ENCODE measurements around the gene KSR1. TPM values are rescaled to one million over a fixed set of nuclear protein-coding genes. Genes with fewer than 3 reads are reported as not detected.

The KSR1 gene
- total RNA-seq, 1 donor from 2014 or later, result 60.6 TPM

DNA sequence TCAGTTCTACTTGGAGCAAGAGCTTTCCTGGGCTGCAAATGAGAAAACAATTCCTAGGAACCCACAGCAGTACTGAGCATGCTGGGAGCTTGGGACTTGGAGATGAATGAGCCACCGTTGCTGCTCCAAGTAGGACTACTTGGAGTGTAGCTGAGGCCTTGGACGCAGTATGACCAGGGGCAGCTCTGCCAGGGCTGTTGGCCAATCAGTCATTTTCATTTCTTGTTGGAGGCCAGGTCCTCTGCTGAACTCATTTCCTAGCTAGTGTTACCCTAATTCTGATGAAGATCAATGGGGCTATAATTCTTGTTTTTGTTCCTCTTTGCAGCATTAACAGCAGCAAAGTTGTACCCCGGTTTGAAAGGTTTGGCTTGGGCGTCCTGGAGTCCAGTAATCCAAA lies 166.7 kb downstream of the KSR1 start:
- TF ChIP-seq, protein P1, sequence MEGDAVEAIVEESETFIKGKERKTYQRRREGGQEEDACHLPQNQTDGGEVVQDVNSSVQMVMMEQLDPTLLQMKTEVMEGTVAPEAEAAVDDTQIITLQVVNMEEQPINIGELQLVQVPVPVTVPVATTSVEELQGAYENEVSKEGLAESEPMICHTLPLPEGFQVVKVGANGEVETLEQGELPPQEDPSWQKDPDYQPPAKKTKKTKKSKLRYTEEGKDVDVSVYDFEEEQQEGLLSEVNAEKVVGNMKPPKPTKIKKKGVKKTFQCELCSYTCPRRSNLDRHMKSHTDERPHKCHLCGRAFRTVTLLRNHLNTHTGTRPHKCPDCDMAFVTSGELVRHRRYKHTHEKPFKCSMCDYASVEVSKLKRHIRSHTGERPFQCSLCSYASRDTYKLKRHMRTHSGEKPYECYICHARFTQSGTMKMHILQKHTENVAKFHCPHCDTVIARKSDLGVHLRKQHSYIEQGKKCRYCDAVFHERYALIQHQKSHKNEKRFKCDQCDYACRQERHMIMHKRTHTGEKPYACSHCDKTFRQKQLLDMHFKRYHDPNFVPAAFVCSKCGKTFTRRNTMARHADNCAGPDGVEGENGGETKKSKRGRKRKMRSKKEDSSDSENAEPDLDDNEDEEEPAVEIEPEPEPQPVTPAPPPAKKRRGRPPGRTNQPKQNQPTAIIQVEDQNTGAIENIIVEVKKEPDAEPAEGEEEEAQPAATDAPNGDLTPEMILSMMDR (IDR thresholded peaks at IDR 0.05), result no peak
- no peak for DNase-seq (ENCODE audit: low spot score)
- no peaks in the 10 kb centered on the region for H3K27me3 Mint-ChIP-seq (ENCODE audit: low read depth)
- no peak overlapping the region for H3K27ac Mint-ChIP-seq (ENCODE audit: unreplicated experiment)
- no peaks in the 10 kb centered on the region for H3K4me1 Mint-ChIP-seq (ENCODE audit: low read depth)
- peaks cover 42% of the 10 kb centered on the region for H3K36me3 Mint-ChIP-seq (ENCODE audit: low read depth)
- H3K9me3 Mint-ChIP-seq (ENCODE audit: low read depth), result no peaks in the 10 kb centered on the region
- no peak overlapping the region for H3K4me3 Mint-ChIP-seq (ENCODE audit: unreplicated experiment)

DNA sequence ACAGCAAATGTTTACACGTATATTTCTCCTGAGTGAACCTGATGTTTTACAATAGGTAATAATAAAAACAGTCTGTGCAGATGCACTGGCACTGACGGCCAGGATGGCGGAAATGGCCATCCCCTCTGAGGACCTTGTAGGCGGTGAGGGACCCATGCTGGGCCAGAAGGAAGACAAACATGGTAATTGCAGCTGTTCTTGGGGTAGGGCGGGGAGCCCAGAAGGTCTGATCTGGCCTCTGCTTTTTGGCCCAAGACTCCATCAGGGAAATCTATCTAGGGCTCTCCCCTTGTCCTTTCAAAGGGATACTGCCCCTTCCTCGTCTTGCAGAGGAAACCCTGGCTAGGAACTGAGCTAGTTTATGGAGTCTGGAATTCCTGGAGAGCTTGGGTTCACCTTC lies 167.4 kb downstream of the KSR1 start:
- Mint-ChIP-seq H3K9me3 (ENCODE audit: low read depth) (no peaks in the 10 kb centered on the region), H3K27me3 (ENCODE audit: low read depth) (no peaks in the 10 kb centered on the region), H3K27ac (ENCODE audit: unreplicated experiment) (no peak overlapping the region), H3K4me3 (ENCODE audit: unreplicated experiment) (no peak overlapping the region), H3K4me1 (ENCODE audit: low read depth) (no peaks in the 10 kb centered on the region), H3K36me3 (ENCODE audit: low read depth) (peaks cover 38% of the 10 kb centered on the region)
- no peak for DNase-seq (ENCODE audit: low spot score)
- TF ChIP-seq, protein P1 (IDR thresholded peaks at IDR 0.05), result no peak

DNA sequence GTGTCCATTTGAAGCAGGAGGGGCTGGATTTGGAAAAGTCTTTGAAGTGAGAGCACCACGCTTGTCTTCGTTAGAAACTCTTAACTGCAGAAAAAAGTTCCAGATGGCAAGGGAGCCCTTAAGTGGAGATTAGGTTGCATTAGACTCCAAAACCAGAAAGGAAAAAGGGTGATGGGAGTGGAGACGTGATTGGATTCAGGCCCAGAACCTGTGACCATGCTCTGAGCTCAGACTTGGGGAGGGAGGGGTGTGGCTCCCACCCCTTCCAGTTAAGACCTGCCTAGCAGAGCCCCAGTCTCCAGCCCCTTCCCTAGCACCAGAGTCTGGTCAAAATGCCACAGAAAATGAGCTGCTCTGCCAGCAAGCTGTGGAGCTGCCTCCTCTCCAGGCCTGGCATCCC lies 168.3 kb downstream of the KSR1 start:
- Mint-ChIP-seq H3K36me3 (ENCODE audit: low read depth) (peaks cover 42% of the 10 kb centered on the region), H3K4me1 (ENCODE audit: low read depth) (peaks cover 8% of the 10 kb centered on the region), H3K9me3 (ENCODE audit: low read depth) (no peaks in the 10 kb centered on the region), H3K4me3 (ENCODE audit: unreplicated experiment) (no peak overlapping the region), H3K27me3 (ENCODE audit: low read depth) (no peaks in the 10 kb centered on the region), H3K27ac (ENCODE audit: unreplicated experiment) (no peak overlapping the region)
- DNase-seq (ENCODE audit: low spot score), result no peak
- TF ChIP-seq, protein P1 (IDR thresholded peaks at IDR 0.05), result no peak

DNA sequence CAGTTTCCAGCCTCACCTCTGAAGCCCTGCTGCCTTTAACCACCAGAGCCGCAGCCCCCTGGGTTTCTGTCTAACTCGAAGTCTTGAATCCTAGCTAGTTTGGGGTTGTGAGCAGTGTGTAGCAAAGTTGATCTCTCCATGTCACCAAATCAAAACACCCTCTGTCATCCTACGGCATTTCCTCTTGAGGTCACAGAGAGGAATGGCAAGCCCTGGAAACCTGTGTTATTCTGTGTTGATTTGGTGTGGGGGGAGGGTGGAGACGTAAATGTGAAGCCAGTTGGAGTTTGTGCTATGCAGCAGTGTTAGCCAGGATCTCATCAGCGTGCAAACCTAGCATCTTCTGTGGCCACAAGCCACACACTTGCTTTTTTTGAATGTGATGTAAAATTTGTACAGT lies 169.6 kb downstream of the KSR1 start:
- Mint-ChIP-seq H3K27me3 (ENCODE audit: low read depth) (no peaks in the 10 kb centered on the region), H3K9me3 (ENCODE audit: low read depth) (no peaks in the 10 kb centered on the region), H3K27ac (ENCODE audit: unreplicated experiment) (no peak overlapping the region), H3K36me3 (ENCODE audit: low read depth) (peaks cover 38% of the 10 kb centered on the region), H3K4me3 (ENCODE audit: unreplicated experiment) (no peak overlapping the region), H3K4me1 (ENCODE audit: low read depth) (peaks cover 10% of the 10 kb centered on the region)
- TF ChIP-seq, protein P1 (IDR thresholded peaks at IDR 0.05), result no peak
- no peak for DNase-seq (ENCODE audit: low spot score)

DNA sequence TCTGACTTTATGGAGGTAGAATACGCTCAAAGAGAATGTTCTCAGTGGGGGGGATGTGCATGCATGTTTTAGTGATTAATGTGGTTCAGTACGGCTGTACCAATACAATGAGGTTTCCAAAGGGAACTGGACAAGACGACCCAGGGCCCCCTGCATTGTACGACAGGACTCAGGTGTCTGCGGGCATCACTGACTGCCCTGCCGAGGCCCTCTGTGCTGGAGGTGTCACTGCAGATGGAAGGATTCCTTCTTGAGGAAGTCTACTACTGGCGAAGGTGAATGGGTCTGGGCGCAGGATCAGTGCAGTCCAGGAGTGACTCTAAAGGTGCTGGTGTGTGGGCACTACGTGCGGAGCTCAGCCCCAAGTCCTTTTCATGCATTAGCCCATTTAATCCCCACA lies 171.3 kb downstream of the KSR1 start:
- Mint-ChIP-seq H3K4me1 (ENCODE audit: low read depth) (peaks cover 17% of the 10 kb centered on the region), H3K9me3 (ENCODE audit: low read depth) (no peaks in the 10 kb centered on the region), H3K36me3 (ENCODE audit: low read depth) (peaks cover 28% of the 10 kb centered on the region), H3K4me3 (ENCODE audit: unreplicated experiment) (no peak overlapping the region), H3K27me3 (ENCODE audit: low read depth) (no peaks in the 10 kb centered on the region), H3K27ac (ENCODE audit: unreplicated experiment) (no peak overlapping the region)
- TF ChIP-seq, protein P1 (IDR thresholded peaks at IDR 0.05), result no peak
- peak; percentile 84 for DNase-seq (ENCODE audit: low spot score)
